ENCODE data around the gene RBM47.
"Not testable (repeated sequence)": the region's sequence is repeated elsewhere in the genome, so short reads cannot be mapped to it uniquely, and the experiment has no call there.

The RBM47 gene

GRCh38 chr4:40399578-40399977 lies 230.1 kb downstream of the RBM47 start:
- no peak for DNase-seq

GRCh38 chr4:40395908-40396793 lies 233.5 kb downstream of the RBM47 start:
- no peak for DNase-seq

DNA sequence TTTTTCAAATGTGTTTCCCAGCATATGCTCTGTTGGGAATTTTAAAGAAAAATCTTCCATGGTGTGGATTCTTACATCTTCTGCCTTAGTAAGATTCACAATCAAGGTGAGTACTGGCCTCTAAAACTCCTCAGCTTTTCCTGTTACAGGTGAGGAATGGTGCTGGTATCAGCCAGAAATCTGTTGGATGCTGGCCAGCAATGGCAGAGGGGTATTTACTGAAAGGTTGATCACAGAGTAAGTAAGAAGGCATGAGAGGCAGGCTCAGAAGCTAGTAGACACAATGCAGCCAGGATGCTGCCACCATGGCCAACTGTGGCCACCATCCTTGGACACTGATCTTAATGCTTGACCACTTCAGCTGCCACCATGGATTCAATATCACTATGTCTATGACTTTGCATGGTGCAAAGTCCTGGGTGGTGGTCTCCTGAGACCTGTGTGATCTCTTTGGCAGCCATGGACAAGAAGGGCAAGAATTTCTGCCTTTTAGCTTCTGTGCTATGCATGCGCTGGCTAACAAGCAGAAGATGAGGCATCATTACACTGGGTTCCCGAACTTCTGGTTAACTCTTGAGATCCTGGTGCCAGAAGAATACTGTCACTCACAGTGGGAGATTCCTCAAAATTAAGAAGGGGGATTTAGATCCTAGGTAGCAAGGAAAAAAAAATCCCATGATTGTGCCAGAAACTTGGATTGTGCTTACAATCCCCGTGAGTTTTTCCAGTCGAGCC lies 234.3 kb downstream of the RBM47 start:
- no peak for DNase-seq

DNA sequence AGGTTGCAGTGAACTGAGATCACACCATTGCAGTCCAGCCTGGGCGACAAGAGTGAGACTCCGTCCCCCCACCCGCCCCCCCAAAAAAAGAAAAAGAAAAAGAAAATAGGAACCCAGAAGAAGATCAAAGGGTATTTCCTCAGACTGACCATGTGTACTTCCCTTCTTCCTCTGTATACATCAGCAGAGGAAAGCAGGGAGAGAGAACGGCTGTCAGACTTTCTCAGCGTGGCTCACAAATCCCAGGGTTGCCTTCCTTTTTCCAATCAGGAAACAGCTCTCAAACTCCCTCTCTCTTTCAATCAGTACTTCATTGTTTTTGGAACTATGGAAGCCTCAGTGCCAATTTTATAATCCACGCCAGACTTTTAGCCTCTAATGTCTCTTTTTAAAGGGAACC lies 235.4 kb downstream of the RBM47 start:
- DNase-seq, result no peak

DNA sequence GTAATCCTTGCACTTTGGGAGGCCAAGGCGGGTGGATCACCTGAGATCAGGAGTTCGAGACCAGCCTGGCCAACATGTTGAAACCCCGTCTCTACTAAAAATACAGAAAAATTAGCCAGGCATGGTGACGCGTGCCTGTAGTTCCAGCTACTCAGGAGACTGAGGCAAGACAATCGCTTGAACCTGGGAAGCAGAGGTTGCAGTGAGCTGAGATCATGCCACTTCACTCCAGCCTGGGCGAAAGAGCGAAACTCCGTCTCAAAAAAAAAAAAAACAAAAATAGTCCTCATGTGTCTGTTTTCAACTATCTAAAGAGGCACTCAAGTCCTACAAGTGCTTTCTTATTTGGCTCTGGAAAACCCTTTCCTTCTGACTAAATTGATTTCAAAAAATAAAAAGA lies 237.4 kb downstream of the RBM47 start:
- DNase-seq, result not testable (repeated sequence)

- DNase-seq, result no peak
These were observed 239.7 kb downstream of the RBM47 start for GRCh38 chr4:40389986-40390385.

GRCh38 chr4:40388239-40388638 lies 241.4 kb downstream of the RBM47 start:
- DNase-seq, result no peak

GRCh38 chr4:40380647-40381046 lies 249.0 kb downstream of the RBM47 start:
- no peak for DNase-seq

- DNase-seq, result no peak
These were observed 250.4 kb downstream of the RBM47 start for GRCh38 chr4:40379248-40379647.

DNA sequence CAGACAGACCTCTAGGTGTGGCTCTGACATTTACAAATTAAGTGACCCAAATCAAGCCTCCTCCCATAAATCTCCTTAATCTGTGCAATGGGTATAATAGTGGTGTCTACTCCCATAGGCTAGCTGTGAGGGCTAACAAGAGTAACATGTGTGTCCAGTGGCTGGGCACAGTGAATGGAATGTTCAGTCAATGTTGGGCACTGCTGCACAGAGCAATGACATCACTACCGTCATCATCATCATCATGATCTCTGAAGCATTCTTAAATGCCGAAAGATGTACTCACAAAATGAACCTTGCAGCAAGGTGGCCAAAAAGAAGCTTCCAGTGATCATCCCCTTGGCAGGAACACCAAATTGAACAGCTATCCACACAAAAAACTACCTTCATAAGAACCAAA lies 251.0 kb downstream of the RBM47 start:
- no peak for DNase-seq

DNA sequence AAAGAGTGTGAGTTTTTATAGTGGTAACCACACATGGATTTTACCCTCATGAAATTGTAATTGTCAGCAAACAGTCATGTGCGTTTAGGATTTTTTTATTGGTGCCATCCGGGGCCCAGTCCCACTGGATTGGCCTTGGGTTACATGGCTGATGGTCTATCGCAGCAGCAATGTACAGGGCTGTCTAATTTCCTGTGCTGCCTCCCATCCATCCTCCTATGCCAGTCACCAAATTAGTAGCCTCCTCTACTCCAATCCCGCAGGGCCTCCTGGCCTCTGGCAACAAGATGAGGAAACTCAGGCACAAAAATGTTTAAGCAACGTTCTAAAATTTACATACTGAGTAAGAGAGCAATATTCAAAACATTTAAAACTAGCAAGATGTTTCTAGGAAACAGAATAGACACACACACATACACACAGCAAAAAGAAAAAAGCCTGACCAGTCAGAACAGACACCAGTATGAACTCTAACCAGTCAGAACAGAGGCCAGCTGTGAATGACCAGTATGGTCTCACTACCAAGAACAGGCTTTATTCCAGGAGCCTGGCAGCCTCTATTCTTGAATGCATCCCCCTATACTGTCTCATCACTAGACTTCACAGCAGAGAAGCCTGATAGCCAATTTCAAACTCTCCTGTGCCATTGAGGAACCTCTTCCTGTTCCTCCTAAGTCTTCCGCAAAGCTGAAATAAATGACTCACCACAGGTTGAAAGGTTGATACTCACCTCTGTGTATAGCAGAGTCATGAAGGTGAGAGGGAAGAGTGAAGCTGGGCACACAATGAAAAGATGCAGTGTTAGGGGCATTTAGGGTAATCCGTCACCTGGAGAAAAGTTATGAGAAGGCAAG lies 251.9 kb downstream of the RBM47 start:
- DNase-seq, result no peak

DNA sequence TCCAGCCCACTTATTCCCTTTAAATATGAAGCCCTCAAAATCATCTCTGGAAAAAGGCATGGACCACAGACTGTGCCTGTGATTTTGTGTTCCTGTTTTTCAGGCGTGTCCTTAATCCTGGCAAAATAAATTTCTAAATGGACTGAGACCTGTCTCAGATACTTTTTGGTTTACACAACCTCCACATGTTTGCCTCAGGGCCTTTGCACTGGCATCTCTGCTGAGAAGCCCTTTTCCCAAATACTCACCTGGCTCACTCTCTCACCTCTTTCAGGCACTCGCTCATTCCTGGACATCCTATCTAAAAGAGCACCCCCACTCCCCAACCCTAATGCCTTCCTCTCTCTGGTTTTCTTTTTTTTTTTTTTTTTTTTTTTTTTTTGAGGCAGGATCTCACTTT lies 254.0 kb downstream of the RBM47 start:
- DNase-seq, result no peak

GRCh38 chr4:40375095-40375494 lies 254.6 kb downstream of the RBM47 start:
- DNase-seq, result no peak

DNA sequence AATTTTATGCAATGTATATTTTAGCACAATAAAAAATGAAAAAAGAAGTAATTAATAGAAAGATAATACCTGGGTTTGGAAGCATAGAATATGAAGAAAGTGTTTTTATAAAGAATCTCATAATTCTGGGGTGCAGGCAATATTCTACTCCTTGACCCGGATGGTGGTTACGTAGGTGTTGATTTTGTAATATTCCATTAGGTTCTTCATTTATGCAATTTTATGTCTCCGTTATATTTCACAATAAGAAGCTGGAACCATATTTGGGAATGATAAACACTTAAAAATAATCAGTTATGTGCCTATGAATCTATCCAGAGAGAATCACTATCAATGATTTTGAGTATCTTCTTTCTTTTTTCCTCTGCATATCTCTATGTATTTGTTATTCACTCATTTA lies 256.0 kb downstream of the RBM47 start:
- DNase-seq, result no peak

Measured in NK-92 treated with Interleukin-12 subunit alpha and Interleukin-12 subunit beta, amount 100 ng/mL, for 24 hours (cell line).